Measurements from ENCODE around the gene CDC42EP4.

Gene CDC42EP4, protein sequence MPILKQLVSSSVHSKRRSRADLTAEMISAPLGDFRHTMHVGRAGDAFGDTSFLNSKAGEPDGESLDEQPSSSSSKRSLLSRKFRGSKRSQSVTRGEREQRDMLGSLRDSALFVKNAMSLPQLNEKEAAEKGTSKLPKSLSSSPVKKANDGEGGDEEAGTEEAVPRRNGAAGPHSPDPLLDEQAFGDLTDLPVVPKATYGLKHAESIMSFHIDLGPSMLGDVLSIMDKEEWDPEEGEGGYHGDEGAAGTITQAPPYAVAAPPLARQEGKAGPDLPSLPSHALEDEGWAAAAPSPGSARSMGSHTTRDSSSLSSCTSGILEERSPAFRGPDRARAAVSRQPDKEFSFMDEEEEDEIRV

DNA sequence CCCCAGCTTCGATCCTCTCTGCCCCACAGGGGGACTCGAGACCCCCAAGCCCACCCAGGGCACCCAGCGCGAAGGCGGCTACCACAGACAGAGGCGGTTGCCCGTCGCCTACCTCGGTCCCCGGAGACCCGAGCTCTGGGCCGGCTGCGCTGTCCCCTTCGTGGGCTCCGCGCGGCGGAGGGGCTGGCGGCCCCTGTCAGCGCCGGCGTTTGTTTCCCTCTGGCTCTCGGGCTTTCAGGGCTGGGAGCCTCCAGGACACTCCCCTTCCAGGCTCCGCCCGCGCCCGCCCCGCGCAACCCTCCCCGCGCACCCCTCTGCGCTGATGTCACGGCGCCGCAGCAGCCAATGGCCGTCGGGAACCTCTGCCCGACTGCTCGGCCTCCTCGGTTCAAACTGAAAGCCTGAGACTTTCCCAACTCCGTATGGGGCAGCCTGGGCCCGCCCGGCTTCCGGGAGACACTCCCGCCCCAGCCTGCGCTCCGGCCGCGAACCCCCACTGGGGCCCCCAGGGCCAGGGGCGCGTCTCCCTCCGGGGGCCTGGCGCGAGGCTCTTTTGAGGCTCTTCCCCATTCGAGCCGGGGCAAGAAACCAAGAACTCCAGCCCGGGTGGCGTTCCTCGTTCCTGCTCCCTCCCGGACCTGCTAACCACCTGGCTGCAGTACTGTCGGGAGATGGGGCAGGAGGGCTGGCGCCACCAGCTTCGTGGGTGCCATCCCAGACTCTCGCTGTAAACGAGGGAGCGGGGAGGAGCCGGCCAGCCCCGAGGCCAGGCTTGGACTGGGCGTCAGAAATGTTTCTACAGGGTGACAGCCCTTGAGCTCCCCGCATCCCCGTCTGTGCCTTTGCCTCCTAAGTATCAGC lies at the start of gene CDC42EP4:
TSS of gene CDC42EP4 (minus strand) at position 221 of the 861 bp plus-strand sequence. CDS start 25,501 bp downstream, outside the sequence.
- peak; percentile 55 to 79 (median 57) for DNase-seq

DNA sequence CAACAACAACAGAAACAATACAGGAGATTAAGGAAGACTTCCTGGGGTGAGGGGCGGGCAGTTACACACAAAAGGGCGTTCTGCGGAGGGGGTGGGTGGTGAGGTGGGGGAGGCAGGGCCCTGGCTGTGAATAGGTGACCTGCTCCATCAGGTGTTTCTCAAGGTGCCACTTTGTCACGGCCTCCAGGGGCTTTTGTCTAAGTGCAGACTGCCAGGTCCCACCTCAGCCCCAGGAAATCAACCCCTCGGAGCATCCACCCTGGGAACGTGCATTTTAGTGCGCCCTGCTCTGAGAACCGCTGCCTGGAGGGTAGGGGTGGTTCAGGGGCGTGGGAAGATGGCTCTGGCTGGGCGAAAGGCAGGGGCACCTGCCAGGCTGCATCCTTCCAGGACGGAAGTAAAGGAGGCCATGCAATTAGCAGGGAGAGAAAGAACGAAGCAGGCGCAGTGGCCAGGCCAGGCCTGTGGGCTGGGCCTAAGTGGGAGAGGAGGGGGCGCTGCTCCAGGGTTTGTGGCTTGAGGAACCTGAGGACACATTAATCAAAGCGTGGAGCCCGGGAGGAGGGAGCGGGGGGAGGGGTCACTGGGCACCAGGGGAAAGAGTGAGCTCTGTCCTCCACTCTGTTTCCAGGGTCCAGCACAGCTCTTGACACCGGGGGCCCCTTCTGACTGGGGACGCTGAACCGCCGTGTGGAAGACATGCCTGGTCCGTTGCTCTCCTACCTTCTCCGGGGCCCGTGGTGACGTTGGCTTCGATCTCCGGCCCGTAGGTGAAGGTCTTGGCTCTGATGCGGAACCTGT lies 49.4 kb upstream of the CDC42EP4 start:
- no peak for DNase-seq

DNA sequence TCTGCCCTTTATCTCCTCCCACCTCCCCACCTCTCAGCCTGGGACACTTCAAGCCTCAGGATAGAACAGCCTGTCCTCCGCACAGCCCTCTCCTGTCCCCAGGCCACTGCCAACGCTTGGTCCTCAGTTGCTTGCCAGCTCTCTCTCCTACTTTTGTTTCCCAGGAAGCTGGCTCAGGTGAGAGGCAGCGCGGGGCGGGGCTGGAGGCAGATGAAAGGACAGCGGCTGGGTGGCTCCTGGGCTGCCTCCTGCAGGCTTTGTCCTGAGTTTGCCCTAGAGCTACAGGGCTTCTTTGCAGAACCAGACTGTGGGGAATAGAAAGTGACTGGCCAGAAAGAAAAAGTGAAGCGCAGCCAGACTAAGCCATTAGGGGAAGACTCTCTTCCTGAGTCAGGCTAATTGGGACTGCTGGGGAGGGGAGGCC lies 48.2 kb upstream of the CDC42EP4 start:
- no peak for DNase-seq

DNA sequence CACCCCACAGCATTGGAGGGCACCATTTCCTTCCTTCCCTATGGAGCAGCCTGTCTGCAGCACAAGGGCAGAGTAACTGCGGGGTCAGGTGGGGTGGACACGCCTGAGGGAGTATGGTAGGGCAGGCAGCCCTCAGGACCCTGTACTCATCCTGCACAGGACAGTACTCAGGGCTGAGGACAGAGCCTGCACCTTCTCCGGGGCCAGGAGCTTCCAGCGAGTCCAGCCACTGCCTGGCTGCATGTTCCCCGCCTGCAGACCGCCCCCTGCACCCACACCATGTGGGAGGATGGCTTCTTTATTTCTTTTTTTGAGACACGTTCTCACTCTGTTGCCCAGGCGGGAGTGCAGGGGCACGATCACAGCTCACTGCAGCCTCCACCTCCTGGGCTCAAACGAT lies 47.6 kb upstream of the CDC42EP4 start:
- no peak for DNase-seq

DNA sequence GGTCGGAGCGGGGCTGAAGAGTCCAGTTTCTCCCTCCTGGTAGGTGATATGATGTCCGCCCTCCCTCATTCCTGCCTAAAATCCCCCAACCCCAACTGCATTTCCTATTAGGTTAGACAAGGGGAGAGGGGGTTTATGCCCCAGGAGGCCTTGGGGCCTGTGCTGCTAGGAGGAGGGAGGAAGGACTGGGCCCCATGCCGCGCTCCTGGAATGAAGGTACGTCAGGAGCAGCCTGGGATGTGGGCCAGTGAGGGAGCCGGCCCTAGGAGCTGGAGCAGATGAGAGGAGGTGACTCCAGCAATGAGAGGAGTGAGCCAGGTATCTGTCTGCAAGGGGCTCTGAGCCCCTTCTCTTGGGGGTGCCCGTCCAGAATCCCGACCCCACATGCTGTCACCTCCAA lies 46.9 kb upstream of the CDC42EP4 start:
- no peak for DNase-seq

DNA sequence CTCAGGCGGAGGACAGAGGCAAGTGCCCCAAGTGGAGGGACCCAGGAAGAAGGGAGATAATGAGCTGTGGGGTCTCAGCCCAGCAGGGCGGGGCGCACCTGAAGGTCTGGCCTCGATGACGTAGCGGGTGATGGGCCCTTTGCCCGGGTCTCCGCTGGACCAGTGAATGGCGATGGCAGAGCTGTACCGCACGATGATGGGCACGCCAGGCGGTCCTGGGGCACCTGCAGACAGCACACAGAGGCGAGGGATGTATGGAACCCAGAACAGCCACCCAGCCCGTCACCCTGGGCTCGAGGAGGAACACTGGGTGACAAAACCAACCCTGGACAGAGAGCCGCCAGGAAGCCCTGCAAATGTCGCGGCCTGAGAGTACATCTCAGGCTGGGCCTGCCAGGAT lies 46.2 kb upstream of the CDC42EP4 start:
- DNase-seq = no peak

DNA sequence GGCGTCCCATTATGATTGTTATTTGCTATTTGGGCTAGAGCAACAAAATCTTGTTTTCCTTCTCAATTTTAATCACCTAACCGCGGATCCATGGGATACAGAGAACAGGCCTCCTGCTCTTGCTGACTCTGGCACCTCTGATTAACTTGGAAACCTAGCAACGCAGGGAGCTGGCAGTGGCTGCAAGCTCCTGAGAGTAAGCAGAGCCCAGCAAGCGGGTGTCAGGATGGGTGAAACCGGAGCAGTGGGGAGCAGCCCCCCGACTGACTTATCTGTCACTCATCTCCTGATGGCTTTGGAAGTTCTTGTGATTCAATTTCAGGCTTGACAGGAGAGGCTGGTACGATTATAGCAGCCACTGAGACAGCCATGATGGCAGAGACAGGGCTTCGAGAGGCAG lies 45.5 kb upstream of the CDC42EP4 start:
- DNase-seq = no peak

DNA sequence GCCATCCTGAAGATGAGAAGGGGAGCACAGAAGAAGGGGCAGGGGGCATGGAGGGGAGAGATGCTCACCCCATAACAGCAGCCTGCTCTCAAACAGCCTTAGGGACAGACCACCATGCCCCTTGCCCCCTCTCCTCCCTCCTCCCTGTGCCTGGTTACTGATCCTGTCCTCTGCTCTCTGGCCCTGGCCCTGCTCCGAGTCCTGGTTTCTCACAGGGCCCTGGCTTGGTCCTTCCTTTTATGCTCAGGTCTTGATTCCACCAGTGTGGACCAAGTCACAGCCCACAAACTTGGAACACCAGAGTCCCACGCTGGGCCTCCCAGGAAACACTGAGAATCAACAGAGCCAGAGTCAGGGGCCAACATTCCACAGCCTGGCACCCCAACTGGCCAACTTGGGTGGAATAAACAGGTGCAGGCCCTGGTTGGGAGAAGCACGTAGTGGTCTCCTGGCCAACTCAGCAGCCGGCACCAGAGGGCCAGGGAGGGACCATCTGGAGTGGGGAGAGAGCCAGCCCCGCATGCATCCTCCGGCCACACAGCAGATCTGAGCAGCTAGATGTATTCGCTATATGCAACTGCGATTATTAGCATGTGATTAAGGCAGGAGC lies 44.9 kb upstream of the CDC42EP4 start:
- no peak for DNase-seq

DNA sequence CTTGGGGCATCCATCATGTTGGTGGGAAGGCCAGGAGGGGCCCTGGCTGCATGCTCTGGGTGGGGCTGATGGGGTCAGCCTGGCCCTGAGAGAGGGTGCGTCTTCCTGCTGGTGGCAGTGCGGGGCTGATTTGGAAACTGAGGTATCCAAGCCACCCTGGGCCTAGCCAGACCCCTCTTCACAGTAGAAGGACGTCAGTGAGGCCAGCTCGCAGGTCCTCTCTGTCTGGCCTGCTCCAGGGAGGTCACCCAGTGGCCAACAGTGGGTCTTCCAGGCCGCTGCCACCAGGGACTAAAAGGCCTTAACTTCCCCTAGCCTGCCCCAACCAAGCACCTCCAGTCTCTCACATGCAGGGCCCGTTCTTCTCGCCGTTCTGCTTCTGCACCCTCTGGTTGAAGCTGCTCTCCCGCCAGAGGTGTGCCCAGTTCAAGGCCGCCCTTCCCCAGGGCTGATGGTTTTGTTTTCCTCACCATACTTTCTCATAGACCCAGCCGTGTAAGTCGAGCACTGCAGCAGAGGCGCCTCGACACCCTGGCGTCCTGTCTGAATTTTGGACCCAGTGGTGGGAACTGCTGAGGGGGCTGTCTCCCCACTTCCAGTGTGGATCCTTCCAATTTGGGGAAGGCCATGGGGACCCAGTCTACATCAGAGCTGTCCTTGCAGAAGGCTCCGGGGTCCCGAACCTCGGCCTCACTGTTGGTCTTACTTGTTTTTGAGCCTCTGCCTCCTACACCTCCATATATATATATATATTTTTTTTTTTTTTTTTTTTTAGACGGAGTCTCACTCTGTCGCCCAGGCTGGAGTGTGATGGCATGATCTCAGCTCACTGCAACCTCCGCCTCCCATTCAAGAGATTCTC lies 42.9 kb upstream of the CDC42EP4 start:
- DNase-seq = no peak

DNA sequence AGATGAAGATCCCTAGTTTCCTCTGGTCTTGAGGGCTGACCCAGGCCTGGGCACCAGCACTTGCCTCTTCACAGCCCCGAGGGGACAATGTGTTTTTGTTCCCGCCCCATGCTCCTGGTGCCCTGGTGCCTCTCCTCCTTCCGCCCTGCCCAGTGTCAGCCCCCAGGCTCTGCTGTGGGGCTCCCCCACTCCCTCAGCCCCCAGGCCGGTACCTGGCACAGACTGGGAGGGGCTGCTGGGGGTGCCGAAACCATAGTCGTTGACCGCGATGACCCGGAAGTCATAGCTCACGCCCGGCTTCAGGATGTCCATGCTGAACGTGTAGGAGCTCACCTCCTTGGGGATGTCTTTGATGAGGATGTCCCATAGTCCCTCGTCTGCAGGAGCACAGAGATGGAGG lies 40.5 kb upstream of the CDC42EP4 start:
- no peak for DNase-seq

DNA sequence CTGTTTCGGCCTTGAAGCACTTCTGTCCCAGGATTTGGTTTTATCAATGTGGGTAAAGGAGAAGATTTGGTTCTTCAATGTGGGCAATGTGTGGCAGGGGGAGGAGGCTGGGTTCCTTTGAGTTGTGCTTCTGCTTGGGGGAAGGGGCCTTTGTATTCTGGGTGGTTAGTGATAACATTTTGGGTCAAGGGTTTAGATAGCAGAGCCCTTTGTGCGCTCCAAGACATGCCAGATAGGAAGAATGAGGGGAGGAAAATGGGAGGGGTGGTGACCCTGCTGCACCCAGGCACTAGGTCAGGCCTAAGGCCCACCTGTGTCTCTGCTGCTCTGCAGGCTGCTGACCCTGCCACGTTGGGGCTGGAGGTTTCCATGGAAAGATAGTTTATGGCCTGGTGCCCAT lies 40.0 kb upstream of the CDC42EP4 start:
- no peak for DNase-seq

DNA sequence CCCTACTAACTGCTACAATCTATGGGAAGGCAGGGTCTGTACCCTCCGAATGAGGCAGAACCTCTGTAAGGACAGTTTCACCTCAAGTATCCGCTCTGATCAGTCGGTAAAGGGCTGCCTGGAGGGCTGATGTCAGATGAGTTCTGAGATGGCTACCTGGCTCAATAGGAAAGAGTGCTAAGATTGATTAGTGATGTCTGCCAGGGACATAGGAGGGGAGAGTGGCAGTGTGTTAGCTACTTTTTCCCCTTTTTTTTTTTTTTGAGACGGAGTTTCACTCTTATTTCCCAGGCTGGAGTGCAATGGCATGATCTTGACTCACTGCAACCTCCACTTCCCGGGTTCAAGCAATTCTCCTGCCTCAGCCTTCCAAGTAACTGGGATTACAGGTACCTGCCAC lies 39.1 kb upstream of the CDC42EP4 start:
- no peak for DNase-seq

DNA sequence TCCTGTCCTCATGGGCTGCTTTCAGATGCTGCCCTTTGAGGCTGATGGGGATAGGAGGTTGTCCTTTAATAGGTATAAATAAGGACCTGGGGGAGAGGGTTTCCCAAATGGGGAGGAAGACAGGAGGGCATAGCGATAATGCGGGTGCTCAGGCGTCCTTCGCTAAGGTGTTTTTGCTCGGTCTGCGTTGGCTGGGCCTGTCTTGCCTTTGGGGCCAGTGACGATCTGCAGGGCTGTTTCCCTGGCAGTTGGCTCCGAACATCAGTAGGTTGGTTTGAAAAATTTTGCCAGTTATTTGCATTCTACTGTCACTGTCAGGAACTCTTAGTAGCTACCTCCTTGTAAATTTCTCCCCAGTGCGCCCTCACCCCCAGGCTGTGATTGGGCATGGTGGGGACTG lies 37.8 kb upstream of the CDC42EP4 start:
- no peak for DNase-seq

DNA sequence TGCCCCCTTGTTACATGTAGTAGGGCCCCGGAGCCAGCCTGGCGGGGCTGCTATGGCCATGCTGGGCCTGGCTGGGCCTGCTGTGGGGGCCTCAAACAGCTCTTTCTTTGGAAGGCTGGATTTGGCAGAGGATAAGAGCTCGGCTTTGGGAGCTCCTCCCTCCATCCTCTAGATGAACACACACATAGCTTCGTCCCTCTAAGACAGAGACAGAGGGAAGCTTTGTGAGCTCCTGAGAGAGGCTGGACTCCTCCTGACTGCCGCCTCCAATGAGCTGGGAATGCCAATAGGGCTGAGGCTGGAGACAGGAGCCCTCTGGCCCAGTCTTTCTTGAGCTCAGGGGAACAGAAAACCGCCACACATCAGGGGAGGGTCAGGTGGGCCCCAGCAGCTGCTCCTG lies 37.3 kb upstream of the CDC42EP4 start:
- DNase-seq = no peak

DNA sequence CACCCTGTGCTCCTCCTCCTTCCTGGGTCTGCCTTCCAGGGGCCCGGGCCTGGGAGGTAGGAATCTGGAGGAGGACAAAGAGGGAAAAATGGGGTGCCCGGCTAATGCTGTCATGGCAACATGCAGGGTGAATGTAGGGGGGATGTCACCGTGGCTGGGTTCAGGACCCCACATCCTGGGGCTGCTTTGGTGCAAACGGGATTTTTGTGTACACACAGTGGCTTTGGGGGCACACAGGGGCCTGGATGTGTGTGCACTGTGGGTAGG lies 37.0 kb upstream of the CDC42EP4 start:
- no peak for DNase-seq

DNA sequence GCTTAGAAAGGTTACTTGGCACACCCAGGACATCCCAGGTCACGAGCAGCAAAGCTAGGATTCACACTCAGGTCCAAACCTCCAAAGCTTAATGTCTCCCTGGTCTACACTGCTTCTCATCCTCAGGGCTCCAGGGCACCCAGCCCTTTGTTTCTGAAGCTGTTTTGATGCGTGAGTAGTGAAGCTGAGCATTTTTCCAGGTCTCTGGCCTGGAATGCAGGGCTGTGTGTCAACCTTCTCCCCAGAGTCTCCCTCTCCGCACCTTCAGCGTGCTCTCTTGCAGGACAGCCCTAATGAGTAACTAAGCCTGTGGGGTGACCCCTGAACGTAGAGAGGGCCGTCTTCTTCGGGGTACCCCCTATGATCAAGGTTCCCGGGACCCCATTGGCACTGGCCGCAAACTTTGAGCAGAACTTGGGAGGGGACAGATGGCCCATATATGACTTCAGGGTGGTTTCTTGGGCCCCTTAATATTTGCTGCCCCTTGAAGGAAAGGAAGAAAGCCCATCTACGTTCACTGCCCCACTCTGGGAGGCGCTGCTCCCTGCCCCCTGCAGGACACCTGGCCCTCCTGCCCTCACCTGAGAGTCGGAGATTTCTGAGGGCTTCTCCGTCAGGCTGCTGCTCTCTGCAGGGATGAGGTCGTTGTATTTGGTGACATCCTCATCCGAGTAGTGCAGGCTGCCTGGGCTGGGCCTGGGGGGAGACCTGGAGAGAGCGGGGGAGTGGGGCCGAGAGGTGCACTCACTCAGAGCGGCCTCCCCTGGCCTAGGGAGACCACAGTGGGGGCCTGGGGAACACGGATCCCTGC lies 36.4 kb upstream of the CDC42EP4 start:
- no peak for DNase-seq

DNA sequence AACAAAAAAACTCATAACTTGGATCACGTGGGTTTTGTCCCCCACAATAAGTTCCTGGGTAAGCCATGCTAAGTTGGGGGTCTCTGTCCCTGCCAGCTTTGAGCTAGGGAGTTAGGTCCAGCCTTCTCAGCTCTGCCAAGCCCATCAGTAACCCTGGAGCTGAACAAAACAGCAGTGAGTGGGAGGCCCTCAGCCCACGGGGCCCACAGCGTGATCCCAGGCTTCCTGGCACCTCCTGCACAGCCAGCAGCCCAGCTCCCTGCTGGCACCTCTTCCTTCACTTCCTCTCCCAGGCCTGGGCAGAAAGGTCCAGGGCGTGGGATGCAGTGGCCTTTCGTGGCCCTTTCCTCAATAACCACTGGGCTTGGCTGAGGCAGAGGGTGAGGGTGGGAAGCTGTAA lies 35.5 kb upstream of the CDC42EP4 start:
- DNase-seq = no peak

DNA sequence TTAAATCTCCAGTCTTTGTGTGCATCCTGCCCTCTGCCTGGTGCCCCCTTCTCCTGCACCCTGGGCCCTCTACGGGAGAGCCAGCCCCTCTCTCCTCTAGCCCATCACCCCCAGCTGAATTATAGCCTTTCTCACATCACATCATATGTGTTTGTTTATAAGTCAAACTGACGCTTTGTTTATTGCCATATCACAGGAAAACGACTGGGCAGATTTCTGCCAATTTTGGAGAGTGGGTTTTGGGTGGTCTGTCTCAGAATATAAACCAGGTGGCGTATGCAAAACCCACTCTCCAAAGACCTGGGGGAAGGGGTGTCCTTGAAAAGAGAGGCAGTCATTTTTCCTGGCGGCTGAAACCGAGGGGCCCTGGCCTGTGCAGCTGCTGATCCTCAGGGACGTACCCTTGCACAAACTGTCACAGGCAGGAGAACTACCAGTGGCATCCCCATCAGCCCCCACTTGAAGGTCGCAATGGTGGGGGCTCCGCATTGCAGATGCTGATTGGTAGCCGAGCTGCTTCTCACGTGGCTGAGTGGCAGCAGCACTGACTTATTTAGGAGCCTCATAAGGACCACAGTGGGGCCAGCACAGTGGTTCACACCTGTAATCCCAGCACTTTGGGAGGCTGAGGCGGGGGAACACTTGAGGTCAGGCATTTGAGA lies 34.8 kb upstream of the CDC42EP4 start:
- no peak for DNase-seq

DNA sequence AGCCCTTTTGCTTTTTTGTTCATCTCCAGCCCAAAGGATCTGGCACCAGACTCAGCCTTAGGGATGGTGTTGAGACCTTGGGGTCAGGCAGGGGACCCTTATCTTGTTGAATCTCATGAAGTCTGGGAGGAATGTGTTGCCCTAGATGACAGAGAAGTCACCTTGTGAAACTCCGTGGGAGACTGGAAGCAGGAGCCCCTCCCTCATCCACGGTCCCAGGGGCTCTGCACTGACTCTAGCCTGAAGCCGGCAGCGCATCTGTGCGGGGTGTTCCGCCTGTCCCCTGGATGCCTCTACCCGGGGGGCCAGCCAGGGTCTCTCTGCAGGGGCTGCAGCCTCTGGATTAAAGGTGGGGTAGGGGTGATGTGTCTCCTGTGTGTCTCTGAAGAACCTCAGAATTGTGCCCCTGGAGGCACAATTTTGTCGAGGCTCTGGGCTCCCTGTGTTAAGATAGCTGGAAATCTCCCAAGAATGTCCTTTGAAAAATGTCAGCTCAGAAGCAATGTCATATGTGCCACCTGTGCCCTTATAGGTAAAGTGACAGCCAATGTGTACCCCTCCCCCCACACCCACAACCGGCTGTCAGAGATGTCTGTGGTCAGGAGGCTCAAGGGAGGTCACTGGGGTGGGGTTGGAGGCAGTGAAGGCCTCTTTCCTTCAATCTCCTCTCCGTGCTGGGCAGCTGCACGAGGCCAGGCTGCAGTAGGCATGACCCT lies 32.1 kb upstream of the CDC42EP4 start:
- no peak for DNase-seq

DNA sequence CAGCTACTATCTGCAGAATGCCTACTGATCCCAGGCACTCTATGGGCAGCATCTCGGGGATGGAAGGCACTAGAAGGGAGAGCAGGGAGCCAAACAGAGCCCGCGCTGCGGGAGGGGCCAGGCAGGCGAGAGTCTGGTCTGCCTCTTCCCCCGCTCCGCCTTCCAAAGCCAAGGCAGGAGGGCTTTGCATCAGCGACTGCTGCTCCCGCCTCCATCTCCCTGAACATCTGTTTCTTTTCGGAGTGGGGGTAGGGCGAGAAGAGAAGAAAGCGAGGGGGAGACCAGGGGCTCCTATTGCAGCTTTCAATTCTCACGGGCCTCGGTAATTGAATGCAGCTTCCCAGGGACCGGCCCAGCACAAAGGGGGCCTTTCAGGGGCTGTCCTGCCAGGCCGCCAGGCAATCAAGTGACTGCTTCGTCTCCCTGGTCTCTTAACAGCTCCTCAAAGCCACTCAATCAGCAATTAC lies 31.4 kb upstream of the CDC42EP4 start:
- DNase-seq = no peak
